ENCODE measurements around the gene COL19A1.

Gene COL19A1

DNA sequence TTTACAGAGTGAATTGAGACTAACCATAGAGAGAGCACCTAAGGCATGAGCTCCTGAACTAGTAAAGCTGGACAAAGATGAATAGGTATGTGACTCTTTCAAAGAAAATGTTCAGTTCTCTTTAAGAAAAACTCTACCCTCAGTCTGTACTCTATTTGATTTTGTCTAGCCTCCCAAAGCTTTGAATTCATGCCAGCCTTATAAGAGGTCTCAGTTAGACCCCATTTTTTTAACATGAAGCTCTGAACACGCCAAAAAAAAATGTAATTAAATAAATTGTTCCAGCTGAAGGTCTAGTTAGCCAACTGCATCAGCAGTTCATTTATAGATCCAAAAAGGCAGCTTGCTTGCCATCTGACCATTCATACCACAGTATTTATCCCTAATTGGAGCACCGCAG lies 365.0 kb downstream of the COL19A1 start:
- no peak for DNase-seq (ENCODE audit: low spot score)

DNA sequence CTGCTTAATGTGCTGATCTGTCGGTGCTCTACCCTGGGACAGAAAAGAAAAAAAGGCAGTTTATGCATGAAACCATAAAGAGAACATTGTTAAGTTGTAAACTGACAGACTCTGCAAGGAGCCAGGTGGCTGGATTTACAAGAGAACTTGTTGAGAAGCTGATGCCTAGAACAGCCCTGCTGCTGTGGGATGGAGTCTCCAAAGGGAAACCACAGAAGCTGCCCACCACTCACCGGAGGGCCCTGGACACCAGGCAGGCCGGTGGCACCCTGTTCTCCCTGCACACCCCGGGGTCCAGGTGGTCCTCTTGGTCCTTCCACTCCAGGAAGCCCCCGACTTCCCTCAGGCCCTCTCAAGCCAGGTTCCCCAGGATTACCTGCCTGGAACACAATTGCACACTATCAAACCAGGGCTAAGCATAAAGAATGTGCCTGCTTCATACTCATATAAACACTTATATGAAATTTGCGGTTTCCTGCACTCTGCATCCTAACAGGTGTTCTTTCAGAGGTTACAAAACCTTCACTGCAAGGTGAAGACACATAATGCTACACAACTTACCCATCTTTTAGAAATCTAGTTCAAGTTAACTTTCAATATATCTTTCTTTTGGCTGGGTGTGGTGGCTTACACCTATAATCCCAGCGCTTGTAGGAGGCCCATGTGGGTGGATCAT lies 368.3 kb downstream of the COL19A1 start:
- DNase-seq (ENCODE audit: low spot score), result no peak

DNA sequence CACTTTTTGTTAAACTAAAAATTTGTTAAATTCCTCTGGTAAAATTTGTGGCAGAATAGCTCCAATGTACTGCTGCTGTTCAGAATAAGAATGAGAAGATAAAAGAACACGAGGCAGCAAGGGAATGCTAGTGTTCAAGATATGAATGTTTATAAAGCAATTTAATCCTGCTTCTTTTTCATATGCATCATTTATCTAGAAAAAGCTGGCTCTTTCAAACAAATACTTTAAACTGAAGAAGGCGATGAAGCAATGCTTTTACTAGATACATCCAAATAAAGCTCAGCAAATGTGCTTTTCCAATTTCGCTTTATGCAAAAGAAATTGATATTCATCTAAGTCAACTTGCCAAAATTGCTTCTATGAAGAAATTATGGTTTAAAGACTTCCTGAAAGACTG lies 370.0 kb downstream of the COL19A1 start:
- no peak for DNase-seq (ENCODE audit: low spot score)

DNA sequence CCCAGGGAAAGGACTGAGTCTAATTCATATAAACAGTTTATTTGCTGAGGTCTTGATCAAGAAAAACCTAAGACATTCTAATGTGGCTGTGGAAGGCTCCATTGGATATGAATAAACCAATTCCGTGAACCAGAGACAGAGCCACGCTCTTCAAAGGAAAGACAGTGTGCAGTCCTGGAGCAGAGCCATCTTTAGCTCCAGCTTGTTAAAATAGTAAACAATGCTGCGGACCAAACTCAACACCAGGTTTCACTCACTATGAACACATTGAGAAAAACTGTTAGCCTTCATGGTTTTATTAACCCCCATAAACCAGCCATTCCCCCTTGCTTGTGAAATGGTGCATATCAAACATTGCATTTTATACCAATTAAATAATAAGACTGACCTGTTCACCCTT lies 374.7 kb downstream of the COL19A1 start:
- DNase-seq (ENCODE audit: low spot score), result no peak

DNA sequence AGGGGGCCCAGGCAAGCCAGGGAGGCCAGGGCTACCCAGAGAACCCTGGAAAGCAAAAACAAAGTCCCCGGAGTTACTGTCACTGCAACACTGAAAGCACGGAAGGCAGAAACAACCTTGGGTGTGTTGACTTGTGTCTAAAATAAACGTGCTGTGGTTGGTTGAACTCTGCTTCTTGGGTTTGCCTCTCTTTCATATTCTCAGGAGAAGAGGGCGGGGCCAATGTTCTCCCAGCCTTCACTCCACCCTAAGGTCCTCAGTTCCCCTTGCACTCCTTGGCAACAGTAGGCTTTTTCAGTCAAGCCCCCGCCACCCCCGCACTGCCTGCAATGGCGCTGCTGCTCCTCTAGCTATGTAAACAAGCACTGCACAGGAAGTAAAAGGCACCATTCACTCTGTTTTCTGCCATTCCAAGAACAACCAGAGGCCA lies 375.6 kb downstream of the COL19A1 start:
- DNase-seq (ENCODE audit: low spot score), result no peak

DNA sequence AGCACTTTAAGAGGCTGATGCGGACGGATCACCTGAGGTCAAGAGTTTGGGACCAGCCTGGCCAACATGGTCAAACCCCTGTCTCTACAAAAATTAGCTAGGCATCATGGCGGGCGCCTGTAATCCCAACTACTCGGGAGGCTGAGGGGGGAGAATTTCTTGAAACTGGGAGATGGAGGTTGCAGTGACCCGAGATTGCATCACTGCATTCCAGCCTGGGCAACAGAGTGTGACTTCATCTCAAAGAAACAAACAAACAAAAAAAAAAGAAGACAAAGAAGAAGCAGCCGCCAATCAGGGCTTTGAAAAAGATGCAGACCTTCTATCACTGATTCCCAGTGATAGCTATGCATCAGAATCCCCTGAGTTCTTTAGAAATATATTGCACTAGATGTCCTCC lies 379.8 kb downstream of the COL19A1 start:
- DNase-seq (ENCODE audit: low spot score), result no peak

DNA sequence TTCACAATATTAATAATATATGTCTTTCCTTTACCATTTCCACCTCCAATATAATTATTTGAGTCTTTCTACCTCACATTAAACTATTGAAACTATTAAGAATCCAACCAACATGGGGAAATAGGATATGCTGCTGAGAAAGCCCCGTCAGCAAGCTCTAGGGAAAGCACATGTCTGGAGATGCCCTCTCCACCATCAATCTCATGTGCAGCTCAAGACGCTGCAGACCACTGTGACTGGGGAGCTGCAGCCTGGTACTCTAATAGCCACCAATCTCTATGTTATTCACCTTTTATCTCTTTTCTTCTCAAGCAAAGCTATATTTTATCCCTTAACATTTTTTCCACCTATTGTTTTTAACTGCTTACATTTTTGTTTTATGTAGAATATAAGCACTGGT lies 386.2 kb downstream of the COL19A1 start:
- no peak for DNase-seq (ENCODE audit: low spot score)

DNA sequence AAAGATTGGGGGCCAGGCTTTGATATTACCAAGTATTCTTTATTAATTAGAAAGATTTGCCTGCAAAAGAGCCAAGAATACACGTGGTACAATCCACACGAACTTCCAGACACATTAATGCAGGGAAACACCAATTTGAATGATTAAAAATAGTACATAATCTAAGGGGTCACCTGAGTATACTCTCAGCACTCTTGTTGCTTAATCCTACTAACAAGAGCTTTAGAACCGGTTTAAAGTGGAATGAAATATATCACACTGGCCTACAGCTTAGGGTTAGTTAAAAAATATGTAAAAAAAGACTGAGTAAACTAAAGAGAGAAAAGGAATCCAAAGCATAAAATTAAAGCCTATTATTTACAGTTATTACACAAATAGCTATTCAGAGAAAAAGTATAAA lies 387.6 kb downstream of the COL19A1 start:
- DNase-seq (ENCODE audit: low spot score), result no peak

DNA sequence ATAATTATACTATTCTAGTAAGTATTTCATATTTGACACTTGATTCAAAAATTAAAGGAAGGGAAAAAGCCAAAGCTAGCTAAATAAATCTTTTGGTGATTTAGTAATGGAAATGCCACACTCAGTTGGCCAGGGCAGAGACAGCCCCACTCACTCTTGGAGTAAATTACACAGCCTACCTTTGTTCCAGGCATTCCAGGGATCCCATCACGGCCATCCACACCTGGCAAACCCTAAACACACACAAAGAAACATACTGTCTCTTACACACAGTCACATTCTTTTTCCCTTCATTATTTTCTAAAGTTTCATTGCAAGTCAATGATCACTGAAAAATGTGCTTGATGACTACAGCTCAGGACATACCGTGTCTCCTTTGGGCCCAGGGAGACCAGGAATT lies 388.4 kb downstream of the COL19A1 start:
- DNase-seq (ENCODE audit: low spot score), result no peak

DNA sequence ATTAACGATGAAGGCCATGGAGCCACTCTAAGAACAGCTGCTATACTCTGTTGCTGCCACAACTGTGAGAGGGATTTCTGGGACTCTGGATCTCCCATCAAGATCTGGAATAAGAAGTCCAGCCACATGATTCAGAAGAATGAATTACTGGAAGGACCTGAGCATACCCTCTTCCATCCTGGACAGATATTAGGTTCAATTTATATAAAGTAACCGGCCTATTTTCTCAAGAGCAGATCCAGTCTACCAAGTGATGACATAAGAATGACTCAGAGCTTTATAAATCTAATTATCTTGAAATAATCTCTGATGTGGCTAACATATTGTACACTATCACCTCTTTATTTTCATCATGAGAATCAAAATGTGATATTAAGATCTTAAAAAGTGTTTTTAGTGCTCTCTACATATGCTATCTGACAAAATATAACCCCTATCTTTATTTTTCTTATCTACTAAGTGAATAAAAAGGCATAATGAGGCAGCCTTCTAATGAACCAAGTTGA lies 391.5 kb downstream of the COL19A1 start:
- no peak for DNase-seq (ENCODE audit: low spot score)

DNA sequence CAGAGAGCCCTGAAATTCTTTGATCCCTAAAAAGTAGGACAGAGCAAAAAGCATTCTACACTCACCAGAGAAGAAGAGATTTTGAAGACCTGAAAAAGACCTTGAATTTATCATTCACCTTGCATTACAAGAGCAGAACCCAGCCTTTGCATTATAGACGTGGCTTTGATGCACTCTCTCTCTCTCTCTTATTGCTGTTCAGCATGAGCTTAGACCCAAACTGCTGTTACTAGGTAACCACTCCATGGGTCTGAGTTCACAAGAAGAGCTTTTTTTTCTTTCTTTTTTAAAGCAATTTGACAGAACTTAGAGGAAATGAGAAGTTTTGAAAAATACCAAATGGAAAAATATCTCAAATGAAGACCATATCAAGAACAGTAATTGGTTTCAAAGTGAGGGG lies 392.1 kb downstream of the COL19A1 start:
- DNase-seq (ENCODE audit: low spot score), result no peak

Data from HuH-7.5 (cell line).